Smooth muscle cell of the brain vasculature (primary cell): Measurements from ENCODE around the gene PDLIM4.
A peak's percentile ranks its signal among the peaks of the same experiment; 100 is the strongest.

ENCODE experiments used
- DNase-seq: peaks from one replicate; pipeline ENCODE4 v3.0.0-alpha.2; 2012; ENCODE audit warnings: low read depth, low spot score

PDLIM4 gene, protein sequence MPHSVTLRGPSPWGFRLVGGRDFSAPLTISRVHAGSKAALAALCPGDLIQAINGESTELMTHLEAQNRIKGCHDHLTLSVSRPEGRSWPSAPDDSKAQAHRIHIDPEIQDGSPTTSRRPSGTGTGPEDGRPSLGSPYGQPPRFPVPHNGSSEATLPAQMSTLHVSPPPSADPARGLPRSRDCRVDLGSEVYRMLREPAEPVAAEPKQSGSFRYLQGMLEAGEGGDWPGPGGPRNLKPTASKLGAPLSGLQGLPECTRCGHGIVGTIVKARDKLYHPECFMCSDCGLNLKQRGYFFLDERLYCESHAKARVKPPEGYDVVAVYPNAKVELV

DNA sequence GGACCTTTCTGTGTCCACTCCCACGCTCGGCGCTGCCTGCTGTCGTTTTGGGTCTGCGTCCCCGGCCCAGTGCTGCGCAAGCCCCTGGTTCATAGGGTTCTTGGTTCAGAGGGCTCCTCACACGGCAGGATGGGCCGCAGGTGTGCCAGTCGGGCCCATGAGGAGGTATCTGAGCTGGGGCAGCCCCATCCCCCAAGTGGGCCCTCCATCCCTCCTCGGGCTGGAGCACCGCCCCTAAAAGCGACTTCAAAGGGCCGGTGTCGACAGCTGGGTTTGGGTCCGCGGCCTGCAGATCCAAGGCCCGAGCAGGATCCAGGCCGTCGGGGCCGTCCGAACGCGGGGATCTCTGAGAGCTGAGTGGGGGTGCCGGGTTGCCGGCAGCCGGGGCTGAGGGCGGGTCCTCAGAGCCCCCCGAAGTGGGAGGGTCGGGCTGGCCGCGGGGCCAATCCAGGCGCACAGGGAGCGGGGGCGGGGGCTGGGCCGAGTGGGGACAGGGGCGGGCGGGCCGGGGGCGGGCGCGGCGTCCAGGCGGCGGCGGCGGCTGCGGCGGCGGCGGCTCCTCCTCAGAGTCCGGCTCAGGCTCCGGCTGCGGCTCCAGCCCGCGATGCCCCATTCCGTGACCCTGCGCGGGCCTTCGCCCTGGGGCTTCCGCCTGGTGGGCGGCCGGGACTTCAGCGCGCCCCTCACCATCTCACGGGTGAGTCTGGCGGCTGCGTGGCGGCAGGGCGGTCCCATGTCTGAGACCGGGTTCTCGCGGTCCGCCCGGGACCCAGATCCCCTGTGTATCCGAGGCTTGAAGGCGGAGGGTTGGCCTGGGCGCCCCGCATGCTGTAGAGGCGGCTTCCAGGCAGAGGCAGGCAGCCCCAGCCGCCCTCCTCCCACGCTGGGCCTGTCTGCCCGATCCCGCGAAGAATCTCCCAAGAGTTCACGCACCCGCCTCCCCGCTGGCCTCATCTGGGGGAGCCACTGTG, at the start of gene PDLIM4:
TSS of gene PDLIM4 (plus strand) at position 566 of the 971 bp plus-strand sequence. CDS start at position 605, 39 bp downstream.
- DNase-seq = no peak

DNA sequence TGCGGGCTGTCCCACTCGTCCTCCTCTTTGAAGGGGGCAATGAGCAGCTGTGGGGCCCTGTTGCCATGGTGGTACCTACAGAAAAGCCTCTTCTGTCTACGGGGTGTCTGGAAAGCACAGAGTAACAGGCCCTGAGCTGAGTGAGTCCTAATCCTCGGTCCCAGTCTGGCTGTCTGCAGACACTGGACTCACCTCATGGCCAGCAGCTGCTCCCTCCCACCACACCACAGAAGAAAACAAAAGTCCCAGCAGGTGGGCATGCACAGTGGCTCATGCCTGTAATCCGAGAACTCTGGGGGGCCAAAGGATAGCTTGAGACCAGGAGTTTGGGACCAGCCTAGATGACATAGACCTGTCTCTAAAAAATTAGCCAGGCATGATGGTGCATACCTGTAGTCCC, 49.7 kb upstream of the PDLIM4 start:
- DNase-seq = peak; percentile 56

DNA sequence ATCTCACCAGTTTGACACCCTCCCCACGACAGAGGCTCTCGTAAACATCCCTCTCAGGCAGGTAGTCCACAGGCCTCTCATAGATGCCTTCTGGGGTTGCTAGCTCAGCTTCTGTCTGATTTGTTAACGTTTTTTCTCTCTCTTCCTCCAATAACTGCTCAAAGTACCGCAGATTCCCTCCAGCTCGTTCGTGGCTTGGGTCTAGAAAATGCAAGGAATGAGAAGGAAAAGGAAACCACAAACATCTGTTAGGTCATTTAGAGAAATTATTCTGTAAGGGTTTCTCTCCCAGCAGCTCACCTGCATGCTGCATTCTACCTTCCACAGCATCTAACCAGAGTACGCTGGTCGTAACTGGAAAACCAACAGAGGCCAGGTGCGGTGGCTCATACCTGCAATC, 48.4 kb upstream of the PDLIM4 start:
- DNase-seq = no peak

DNA sequence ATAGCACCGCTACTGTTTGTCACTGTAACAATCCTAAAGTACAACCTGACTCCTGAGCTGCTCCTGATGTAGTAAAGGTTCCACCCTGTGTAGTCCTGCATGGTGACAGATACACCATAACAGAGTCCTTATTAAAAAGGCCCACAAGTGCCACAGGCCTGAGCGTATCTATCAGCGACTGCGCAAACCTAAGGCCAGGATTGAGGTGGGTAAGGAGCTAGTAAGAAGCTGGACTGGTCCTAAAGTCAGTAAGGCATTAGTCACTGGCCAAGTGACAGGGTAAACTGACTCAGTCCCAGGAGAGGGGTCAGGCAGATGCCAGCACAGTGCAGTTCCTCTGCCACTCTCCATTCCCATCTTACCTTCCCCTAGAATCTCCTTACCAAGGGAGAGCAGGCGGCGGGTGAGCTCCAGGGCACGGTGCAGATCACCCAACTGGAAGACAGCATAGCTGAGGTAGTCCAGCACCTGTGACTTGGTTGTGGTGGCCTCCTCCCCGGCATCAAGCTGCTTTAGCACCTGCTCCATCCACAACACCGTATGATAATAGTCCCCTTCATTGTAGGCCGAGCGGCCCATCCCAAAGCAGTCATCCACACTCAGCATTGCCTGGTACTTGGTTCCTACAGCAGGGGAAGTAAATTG, 47.5 kb upstream of the PDLIM4 start:
- no peak for DNase-seq

DNA sequence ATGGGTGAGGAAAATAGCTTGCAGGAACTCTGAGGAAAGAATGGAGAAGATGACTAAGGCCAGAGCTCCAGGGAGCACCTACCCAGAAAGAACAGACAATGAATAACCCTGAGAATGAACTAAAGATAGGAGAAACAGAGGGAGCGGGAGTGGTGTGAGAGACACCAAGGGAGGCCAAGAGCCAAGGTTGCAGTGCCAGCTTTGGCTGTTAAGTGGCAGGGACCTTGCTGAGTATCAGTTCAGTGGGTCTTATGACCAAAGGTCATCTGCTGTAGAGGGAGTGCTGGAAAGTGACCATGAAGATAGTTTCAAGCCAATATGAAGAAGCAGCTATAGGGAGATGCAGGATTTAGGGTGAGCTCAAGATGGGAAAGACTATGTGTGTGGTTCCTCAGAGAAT, 46.6 kb upstream of the PDLIM4 start:
- no peak for DNase-seq

DNA sequence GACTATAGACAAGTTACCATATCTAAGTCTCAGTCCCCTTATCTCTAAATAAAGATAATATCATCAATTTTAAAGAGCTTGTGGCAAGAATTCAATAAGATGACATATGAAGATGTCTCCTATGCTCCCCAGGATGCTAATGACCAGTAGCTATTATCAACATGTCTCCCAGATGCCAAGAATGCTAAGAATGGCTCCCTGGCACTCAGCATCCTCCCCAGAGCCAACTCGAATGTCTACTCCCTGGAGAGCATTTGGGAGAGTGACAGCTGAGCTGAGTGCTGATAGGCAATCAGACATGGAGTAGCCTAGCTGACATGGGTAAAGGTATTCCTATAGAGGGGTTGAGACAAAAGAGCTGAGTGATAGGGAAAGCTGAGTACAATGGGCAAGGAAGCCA, 45.7 kb upstream of the PDLIM4 start:
- DNase-seq = no peak

DNA sequence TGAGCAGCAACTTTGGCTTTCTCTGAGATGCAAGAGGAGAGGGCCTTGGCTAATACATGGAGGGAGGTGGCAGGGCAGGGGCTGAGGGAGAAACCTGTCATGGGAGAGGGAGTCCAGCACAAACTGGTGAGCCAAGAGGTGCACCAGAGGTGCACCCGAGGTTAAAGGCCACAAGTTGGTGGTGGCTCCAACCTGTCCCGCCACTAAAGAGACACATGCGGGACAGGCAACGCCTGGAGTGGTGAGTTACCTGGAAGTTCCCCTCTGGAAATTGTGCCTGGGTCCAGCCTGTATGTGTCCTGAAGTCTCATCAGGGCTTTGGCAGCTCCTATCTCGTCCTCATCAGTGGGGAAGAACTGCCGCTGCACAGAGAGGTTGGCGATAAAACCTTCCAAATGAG, 43.8 kb upstream of the PDLIM4 start:
- no peak for DNase-seq

DNA sequence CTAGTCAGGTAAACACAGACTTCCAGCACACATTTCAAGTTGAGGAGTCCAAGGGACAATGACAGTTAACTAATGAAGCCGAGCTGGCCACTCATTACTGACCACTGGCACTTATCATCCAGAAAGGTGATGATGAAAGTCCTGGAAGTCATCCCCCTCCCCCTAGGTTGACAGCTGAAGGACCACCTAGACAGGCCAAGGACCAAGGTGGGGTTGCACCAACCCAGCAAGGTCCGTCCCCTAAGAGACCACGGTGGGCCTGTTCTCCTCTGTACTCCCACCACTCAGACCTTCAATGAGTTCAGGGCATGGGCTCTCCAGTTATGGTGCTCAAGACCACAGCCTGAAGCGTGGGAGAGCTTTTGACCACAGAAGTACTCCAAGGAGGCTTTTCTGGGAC, 43.0 kb upstream of the PDLIM4 start:
- no peak for DNase-seq

DNA sequence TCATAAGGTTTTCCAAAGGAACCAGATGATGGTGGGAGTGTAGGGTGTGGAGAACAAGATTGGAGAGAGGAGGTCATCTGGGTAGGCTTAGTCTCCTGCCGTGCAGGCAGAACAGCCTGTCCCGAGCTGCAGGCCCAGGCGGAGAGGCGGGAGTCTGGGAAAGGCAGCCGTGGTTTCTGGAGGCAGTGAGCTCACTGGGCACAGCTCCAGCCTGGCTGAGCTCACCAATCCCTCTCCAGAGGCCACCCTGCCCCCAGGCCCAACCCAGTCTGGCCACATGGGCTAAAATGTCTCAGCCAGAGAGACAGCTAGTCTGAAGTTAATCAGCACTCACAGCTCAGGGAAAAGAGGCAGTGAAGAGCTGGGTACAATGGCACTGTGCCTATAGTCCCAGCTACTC, 42.2 kb upstream of the PDLIM4 start:
- peak; percentile 91 for DNase-seq

DNA sequence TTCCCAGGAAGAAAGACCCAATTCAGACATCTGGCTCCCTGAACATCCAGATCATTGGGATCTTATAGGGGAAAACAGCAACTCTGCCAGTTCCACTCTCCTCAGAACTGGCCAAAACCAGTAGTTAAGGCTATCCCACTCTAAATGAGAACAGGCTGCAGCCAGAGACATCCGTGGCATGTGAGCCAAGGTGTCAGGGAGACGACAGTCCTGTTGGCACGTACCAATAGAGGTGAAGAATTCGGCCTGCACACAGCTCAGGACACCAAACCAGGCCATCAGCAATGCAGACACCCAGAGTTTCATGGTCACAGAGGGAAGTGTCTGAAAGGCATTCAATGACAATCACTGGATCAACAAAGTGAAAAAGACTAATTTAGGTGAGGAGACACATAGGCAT, 39.2 kb upstream of the PDLIM4 start:
- DNase-seq = no peak

DNA sequence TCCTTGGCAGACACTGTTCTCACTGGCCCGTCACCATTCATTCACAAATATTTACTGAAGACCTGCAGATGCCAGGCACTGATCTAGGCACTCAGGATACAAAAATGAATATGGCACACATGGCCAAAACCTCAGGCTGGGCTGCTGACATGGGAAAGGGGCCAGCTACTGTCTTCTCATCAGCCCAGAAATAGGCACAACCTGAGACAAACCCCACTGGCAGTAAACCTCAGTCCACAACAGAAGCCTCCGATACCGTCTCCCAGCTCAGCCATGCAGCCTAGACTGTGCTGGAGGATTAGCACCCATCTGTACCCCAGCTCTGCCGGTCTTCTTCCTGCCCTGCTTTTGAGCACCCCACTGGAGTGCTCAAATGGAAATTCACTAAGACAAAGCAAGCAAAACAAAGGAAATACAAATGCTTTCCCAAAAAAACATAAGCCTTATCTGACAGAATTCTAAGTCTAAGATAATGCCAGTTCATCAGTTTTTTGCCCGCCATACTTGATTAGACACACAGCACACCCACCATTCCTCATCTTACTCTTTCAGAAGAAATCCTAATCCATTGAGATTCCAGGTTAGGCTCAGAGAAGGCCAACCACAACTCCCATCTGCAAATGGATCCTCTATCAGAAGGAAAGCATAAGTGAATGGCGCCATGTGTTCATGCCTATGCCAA, 38.1 kb upstream of the PDLIM4 start:
- no peak for DNase-seq

DNA sequence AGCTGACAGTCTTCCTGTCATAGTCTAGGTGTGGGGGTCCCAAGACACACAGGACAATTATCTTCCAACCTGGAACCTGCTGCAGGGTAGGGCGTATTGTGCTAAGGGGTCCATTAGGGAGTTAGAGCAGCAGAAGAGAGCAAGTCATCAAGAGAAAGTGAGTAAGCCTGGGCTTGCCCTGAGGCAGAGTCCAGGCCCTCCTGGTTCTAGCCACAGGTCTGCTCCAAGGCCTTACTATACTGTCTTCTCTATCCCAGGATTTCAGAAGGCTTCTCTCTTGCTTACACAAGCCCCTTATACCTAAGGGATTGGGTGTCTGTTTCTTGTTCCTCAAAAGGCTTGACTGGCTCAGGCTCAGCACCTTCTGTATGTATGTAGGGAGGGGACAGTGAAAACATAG, 37.5 kb upstream of the PDLIM4 start:
- DNase-seq = no peak

DNA sequence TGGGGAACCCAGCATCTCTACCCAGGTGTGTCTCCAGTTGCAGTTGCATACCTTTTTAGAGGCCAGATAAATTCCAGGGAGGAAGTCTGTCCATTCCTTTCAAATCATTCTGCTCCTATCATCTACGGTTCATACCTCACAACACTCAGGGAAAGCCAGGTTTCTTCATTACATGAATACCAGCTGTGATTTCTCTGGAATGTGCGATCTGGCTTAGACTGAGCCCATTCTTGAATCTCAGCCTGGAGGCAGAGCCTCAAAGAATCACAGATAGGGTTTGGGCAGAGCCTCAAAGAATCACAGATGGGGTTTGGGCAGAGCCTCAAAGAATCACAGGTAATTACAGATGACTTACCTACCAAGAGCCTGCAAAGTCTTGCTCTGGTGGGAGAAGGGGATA, 37.0 kb upstream of the PDLIM4 start:
- no peak for DNase-seq

DNA sequence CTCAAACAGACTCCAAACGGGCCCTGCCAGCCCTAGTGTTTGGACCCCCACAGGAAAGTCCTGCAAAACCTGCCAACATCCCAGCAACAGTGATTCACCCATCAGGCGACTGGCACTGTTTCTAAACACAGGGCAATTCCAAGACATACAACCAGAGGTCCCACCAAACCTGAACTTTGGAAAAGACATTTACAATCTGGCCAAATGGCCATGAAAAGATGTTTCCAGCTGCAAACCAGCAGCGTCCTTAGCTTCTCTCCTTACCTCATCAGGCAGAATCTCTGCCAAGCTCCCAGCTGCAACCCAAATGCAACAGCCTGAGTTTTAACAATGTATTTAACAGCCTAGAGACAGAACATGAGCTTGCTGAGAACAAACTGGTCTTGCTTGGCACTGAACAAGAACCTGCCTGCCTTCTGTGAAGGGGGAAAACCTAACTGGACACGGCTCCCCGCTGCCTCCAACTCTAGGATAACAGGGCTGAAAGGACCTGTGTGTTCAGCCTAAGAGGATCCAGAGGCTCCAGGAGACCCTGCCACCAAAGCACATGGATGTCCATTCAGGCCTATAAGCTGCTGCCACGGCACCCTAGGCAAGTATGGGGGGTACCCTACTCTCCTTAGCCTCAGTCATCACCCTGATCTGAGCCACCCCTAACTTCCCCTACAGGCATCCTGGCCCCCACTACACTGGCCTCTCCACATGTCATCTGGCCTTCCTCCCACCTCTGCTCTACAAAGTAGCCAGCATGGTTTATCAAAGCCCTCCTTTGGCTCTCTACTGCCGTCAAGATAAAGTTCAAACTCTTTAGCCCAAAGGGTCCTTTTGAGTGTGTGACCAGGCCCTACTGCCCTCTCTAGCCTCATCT, 35.5 kb upstream of the PDLIM4 start:
- no peak for DNase-seq

DNA sequence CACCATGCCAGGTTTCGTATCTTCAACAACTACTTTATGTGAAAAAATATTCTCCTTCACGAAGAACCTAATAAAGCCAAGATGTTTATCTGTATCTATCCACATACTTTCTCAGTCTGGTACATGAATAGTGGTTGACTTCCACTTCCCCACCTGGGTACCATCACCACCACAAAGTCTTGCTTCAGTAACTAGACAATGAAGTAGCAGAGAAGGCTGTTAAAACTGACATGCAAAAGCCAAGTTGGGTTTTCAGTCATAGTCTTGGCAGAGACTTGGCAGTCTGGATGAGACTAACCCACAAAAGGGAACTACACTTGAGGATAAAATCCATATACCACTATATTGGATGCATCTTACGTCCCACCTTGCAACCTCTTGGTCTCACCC, 34.9 kb upstream of the PDLIM4 start:
- no peak for DNase-seq

DNA sequence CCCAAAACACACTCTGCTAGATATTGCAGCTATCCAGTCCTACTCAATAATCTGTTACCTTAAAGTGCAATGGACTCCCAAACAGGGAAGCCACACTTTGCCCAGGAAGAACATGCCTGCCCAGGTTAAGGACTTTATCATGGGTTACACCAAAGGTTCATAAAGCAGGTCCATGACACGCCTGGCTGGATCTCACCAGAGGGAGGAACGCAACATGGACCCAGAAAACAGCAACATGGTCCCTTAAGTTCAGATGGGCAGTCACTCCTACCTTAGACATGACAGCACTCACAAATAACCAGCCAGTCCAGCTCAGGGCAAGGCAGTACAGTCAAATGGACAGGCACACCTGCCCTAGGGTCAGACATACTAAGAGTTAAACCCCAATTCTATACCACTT, 33.6 kb upstream of the PDLIM4 start:
- DNase-seq = no peak

DNA sequence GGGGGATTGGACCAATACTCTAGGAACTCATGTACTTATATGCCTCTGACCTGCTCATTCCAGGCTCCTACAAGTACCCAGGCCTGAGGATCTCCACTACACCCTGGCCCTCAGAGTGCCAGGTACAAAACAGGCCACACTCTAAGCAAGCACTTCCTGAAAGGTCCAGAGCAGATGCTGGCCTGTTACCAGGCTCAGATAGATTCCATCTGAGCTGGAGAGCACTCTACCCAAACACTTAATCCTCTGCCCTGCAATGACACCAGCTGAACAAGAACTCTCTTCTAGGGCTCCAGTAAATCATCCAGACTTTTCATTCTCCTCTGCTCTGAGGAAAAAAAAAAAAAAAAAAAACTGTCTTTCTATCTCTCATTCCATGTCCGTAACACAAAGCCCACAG, 32.8 kb upstream of the PDLIM4 start:
- no peak for DNase-seq

DNA sequence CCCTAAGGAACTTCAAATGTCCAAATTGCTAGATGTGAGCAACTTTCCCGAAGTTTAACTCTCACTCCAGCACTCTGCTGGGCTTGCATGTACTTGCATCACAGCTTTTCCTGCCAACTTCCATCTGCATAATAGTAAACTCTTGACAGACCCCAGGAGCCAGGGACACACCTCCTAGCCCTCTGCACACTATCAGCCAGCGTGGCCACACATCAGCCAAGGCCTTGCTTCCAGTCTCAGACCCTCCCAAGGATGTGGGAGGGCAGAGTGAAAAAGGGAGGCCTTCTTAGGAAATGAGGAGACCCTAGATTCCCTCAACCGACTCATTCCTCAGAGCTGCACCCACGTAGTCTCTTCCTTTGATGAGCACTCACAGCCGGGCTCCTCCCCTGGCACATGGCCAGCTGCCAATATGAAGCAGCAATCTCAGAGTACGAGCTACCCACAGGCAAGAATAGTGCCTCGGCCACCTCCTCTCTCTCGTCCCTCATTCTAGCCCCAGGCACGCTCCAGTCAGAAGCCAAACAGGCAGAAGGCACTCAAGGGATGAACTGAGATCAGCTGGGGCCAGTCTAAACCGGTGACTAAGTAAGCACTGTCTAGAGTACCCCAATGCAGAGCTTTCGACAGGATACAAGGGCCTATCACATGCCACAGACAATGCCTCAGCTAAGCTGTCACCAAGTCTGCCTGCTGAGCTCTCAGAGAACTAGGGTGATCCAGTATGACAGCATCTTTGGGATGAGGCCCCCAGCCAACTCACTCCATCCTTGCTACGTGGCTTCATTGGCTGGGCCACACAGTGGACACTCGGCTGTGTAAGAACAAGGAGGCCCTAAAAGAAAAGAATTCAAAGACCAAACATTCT, 32.1 kb upstream of the PDLIM4 start:
- DNase-seq = no peak

DNA sequence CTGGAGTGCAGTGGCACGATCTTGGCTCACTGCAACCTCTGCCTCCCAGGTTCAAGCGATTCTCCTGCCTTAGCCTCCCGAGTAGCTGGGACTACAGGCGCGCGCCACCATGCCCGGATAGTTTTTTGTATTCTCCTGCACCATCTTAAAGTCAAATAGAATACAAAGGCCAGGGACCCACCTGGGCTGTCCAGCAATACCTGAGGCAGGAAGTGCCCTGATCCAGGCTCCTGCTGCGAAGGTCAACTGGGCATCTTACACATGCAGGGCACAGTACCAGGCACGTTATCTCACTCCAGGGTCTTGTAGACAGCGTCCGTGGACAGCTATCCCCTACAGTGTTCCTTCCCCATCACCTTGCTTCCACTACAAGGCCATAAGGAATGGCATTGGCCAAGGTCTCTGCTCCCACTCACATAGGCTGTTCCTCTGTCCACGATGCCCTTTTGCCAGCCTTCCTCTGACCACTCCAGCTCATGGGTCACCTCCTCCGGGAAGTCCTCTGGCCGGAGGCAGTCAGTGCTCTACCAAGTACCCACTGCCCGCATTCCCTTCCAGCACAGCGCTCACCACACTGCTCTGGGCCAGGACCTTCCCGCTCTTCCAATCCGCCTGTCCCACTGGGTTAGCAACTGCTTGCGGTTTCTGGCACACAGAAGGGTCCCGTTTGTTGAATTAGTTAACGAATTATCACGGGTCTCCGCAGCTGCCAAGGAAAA, 30.8 kb upstream of the PDLIM4 start:
- no peak for DNase-seq

DNA sequence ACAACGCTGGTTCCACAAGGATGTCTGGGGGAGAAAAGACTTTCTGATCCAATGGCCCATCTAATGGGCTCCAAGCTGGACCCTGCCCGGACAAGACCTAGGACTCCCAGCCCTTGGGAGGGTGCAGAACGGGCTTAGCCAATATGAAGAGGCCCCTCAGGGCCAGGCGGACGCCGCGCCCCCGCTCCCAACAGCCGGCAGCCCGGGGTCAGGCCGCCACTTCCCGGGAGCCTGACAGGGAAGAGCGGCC, 30.3 kb upstream of the PDLIM4 start:
- no peak for DNase-seq
